ENCODE measurements around the gene NSDHL. TPM values are rescaled to one million over a fixed set of nuclear protein-coding genes. Genes with fewer than 3 reads are reported as not detected.

Gene NSDHL
- total RNA-seq, 1 experiment from 2014 or later, result 13.7 TPM

DNA sequence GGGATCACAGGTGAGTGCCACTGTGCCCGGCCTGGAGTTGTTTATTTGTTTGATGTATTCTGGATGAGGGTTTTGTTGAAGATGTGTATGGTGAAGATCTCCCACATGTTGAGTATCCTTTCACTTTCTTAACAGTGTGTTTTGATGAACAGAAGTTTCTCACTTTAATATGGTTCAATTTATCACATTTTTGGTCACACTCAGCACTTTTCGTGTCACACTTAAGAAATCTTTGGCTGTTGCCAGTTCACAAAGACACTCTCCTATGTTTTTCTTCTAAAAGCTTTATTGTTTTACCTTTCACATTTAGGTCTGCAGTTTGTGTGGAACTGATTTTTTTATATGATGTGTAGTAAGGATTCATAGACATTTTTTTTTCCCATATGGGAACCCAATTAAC, 50.4 kb downstream of the NSDHL start:
- no peak for DNase-seq (ENCODE audit: unreplicated experiment)
- Mint-ChIP-seq H3K4me3 (ENCODE audit: unreplicated experiment) (no peak overlapping the region), H3K27me3 (ENCODE audit: insufficient read depth, unreplicated experiment) (no peaks in the 10 kb centered on the region), H3K4me1 (ENCODE audit: insufficient read depth, unreplicated experiment) (peaks cover 15% of the 10 kb centered on the region), H3K36me3 (ENCODE audit: insufficient read depth, unreplicated experiment) (no peaks in the 10 kb centered on the region), H3K27ac (ENCODE audit: low read depth, unreplicated experiment) (no peak overlapping the region), H3K9me3 (ENCODE audit: unreplicated experiment) (no peaks in the 10 kb centered on the region)
- ChIA-PET POLR2A (interaction anchor here (0.6 to 1.2 kb wide), 2 partner anchors 10 to 670 kb away, joined by 3 read pairs; no protein-coding TSS in a partner anchor), CTCF (interaction anchor here (0.6 to 1.5 kb wide), 3 partner anchors 24 to 545 kb away, joined by 3 to 4 read pairs (median 3); no protein-coding TSS in a partner anchor)
- BruUV-seq (replicated peaks), result no TSS peak
- TF ChIP-seq, protein P1, sequence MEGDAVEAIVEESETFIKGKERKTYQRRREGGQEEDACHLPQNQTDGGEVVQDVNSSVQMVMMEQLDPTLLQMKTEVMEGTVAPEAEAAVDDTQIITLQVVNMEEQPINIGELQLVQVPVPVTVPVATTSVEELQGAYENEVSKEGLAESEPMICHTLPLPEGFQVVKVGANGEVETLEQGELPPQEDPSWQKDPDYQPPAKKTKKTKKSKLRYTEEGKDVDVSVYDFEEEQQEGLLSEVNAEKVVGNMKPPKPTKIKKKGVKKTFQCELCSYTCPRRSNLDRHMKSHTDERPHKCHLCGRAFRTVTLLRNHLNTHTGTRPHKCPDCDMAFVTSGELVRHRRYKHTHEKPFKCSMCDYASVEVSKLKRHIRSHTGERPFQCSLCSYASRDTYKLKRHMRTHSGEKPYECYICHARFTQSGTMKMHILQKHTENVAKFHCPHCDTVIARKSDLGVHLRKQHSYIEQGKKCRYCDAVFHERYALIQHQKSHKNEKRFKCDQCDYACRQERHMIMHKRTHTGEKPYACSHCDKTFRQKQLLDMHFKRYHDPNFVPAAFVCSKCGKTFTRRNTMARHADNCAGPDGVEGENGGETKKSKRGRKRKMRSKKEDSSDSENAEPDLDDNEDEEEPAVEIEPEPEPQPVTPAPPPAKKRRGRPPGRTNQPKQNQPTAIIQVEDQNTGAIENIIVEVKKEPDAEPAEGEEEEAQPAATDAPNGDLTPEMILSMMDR (IDR thresholded peaks at IDR 0.05; ENCODE audit: unreplicated experiment), result no peak
- intact Hi-C loops (cut with micrococcal nuclease), result no loop called here

DNA sequence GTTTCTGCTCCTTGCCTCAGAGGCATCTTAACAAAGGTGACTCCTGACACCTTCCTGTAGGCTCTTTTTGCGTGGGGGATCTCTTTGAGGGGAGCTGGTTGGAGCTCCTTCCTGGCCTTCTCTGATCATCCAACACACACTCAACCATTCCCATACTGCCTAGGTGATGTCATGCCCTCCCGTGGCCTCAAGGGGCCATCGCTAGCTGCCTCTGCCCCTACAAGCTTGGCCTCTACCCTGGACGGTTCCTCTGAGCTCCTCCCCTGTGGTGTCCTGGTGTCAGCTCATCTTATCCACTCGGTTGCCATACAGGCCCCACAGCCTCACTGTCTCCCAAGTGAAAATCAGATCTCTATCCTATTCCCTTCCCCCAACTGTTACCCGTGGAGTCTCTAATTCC, 53.3 kb downstream of the NSDHL start:
- TF ChIP-seq, protein P1 (IDR thresholded peaks at IDR 0.05; ENCODE audit: unreplicated experiment), result no peak
- peaks cover 4% of the 10 kb centered on the region for H3K4me1 Mint-ChIP-seq (ENCODE audit: insufficient read depth, unreplicated experiment)
- no peak overlapping the region for H3K27ac Mint-ChIP-seq (ENCODE audit: low read depth, unreplicated experiment)
- H3K36me3 Mint-ChIP-seq (ENCODE audit: insufficient read depth, unreplicated experiment), result no peaks in the 10 kb centered on the region
- no peak overlapping the region for H3K4me3 Mint-ChIP-seq (ENCODE audit: unreplicated experiment)
- POLR2A ChIA-PET, result no interaction called here
- no peaks in the 10 kb centered on the region for H3K27me3 Mint-ChIP-seq (ENCODE audit: insufficient read depth, unreplicated experiment)
- intact Hi-C loops (cut with micrococcal nuclease), result no loop called here
- BruUV-seq (replicated peaks), result no TSS peak
- no peak for DNase-seq (ENCODE audit: unreplicated experiment)
- CTCF ChIA-PET, result interaction anchor here (1.5 to 1.6 kb wide), 2 partner anchors 11 to 20 kb away, joined by 4 read pairs; no protein-coding TSS in a partner anchor
- H3K9me3 Mint-ChIP-seq (ENCODE audit: unreplicated experiment), result no peaks in the 10 kb centered on the region

DNA sequence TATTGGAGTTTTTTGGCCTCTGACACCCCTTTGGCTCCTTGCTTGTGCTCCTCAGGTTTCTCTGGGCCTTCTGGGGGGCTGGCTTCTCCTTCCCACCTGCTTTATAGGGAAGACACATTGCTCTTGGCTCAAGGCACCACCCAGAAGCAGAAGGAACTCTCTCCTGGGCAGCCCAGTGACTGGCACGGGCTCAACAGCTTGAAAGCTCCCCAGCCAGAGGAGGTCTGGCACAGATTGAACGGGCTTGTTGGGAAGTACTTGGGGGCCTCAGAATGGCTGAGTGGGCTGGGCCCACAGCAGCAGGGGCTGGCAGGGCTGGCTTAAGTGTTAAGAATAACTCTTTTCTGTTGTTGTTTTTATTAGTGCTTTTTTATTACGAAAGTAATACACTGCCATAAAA, 55.9 kb downstream of the NSDHL start:
- Mint-ChIP-seq H3K4me1 (ENCODE audit: insufficient read depth, unreplicated experiment) (no peaks in the 10 kb centered on the region), H3K36me3 (ENCODE audit: insufficient read depth, unreplicated experiment) (no peaks in the 10 kb centered on the region), H3K27ac (ENCODE audit: low read depth, unreplicated experiment) (no peak overlapping the region), H3K27me3 (ENCODE audit: insufficient read depth, unreplicated experiment) (peaks cover 23% of the 10 kb centered on the region), H3K4me3 (ENCODE audit: unreplicated experiment) (no peak overlapping the region), H3K9me3 (ENCODE audit: unreplicated experiment) (peaks cover 15% of the 10 kb centered on the region)
- intact Hi-C loops (cut with micrococcal nuclease), result no loop called here
- ChIA-PET CTCF (no interaction called here), POLR2A (no interaction called here)
- BruUV-seq (replicated peaks), result no TSS peak
- no peak for DNase-seq (ENCODE audit: unreplicated experiment)
- TF ChIP-seq, protein P1 (IDR thresholded peaks at IDR 0.05; ENCODE audit: unreplicated experiment), result no peak

DNA sequence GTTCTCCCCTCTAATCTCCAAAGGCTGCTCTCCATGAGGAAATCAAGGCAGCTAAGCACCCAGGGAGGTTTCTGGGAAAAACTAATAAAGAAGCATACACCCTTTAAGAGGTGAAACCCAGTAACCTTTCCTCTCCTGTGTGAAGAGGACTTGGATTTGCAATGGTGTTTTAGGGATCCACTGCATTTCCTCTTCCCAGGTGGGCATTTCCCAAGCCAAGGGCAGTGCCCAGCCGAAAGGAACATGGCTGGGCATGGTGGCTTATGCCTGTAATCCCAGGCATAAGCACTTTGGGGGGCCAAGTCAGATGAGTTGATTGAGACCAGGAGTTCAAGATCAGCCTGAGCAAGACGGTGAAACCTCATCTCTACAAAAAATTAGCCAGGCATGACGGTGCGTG, 61.6 kb downstream of the NSDHL start:
- H3K4me3 Mint-ChIP-seq (ENCODE audit: unreplicated experiment), result no peak overlapping the region
- intact Hi-C loops (cut with micrococcal nuclease), result no loop called here
- H3K27ac Mint-ChIP-seq (ENCODE audit: low read depth, unreplicated experiment), result no peak overlapping the region
- ChIA-PET CTCF (interaction anchor here (0.5 to 0.7 kb wide), 3 partner anchors 26 to 1738 kb away, joined by 3 to 5 read pairs (median 4); no protein-coding TSS in a partner anchor), POLR2A (no interaction called here)
- H3K4me1 Mint-ChIP-seq (ENCODE audit: insufficient read depth, unreplicated experiment), result peaks cover 13% of the 10 kb centered on the region
- H3K27me3 Mint-ChIP-seq (ENCODE audit: insufficient read depth, unreplicated experiment), result peaks cover 23% of the 10 kb centered on the region
- H3K36me3 Mint-ChIP-seq (ENCODE audit: insufficient read depth, unreplicated experiment), result no peaks in the 10 kb centered on the region
- DNase-seq (ENCODE audit: unreplicated experiment), result no peak
- H3K9me3 Mint-ChIP-seq (ENCODE audit: unreplicated experiment), result peaks cover 15% of the 10 kb centered on the region
- no TSS peak for BruUV-seq (replicated peaks)
- TF ChIP-seq, protein P1 (IDR thresholded peaks at IDR 0.05; ENCODE audit: unreplicated experiment), result no peak
